ENCODE data around the gene PCBP3. TPM values are rescaled to one million over a fixed set of nuclear protein-coding genes. Genes with fewer than 3 reads are reported as not detected.

PCBP3 gene
- polyA plus RNA-seq, 1 donor from 2014 or later: 1.7 TPM

GRCh38 chr21:45918011-45918410 is 274.5 kb downstream of the PCBP3 start:
- TF ChIP-seq EP300 (conservative IDR thresholded peaks at IDR 0.05; ENCODE audit: poor library complexity, severe bottlenecking) (no peak), SMC3 (conservative IDR thresholded peaks at IDR 0.05; ENCODE audit: poor library complexity) (no peak), MXI1 (conservative IDR thresholded peaks at IDR 0.05; ENCODE audit: poor library complexity, severe bottlenecking) (no peak), TAF1 (IDR thresholded peaks at IDR 0.05; ENCODE audit: low read depth) (no peak), POLR2AphosphoS5 (IDR thresholded peaks at IDR 0.05) (no peak), REST (IDR thresholded peaks at IDR 0.05; ENCODE audit: borderline replicate concordance) (no peak), CTCF (IDR thresholded peaks at IDR 0.05; ENCODE audit: poor library complexity, severe bottlenecking) (no peak), EZH2 (IDR thresholded peaks at IDR 0.05; ENCODE audit: borderline replicate concordance, insufficient read depth, low read length, poor library complexity, severe bottlenecking) (no peak), RAD21 (conservative IDR thresholded peaks at IDR 0.05) (no peak)
- Histone ChIP-seq H3K27me3 (ENCODE audit: insufficient read depth, low read depth, low read length) (no peaks in the 10 kb centered on the region), H3K4me3 (ENCODE audit: low read length) (no peak overlapping the region), H4K20me1 (ENCODE audit: insufficient read depth) (no peaks in the 10 kb centered on the region), H3K36me3 (ENCODE audit: insufficient read depth, low read length) (no peaks in the 10 kb centered on the region), H3K9ac (ENCODE audit: low read length) (no peak overlapping the region), H3K27ac (ENCODE audit: low read length) (no peak overlapping the region), H3K4me2 (ENCODE audit: low read length) (no peak overlapping the region), H2AFZ (ENCODE audit: low read depth, low read length) (no peak overlapping the region), H3F3A (ENCODE audit: insufficient read depth, low read length, poor library complexity, severe bottlenecking) (no peaks in the 10 kb centered on the region), H3K9me3 (ENCODE audit: low read length) (no peaks in the 10 kb centered on the region), H3K79me2 (replicated peaks; ENCODE audit: insufficient read depth, low read length) (no peaks in the 10 kb centered on the region), H3K9me2 (ENCODE audit: insufficient read depth, low read length) (no peaks in the 10 kb centered on the region)

- no peak overlapping the region for H3K27ac ChIP-seq (ENCODE audit: low read length)
- H3K4me3 ChIP-seq (ENCODE audit: low read length): no peak overlapping the region
- H3K9me2 ChIP-seq (ENCODE audit: insufficient read depth, low read length): no peaks in the 10 kb centered on the region
- no peak overlapping the region for H3K9ac ChIP-seq (ENCODE audit: low read length)
- H4K20me1 ChIP-seq (ENCODE audit: insufficient read depth): no peaks in the 10 kb centered on the region
- no peaks in the 10 kb centered on the region for H3K79me2 ChIP-seq (replicated peaks; ENCODE audit: insufficient read depth, low read length)
- no peak overlapping the region for H3K4me2 ChIP-seq (ENCODE audit: low read length)
- H3K36me3 ChIP-seq (ENCODE audit: insufficient read depth, low read length): no peaks in the 10 kb centered on the region
- TF ChIP-seq REST (IDR thresholded peaks at IDR 0.05; ENCODE audit: borderline replicate concordance) (no peak), CTCF (IDR thresholded peaks at IDR 0.05; ENCODE audit: poor library complexity, severe bottlenecking) (no peak), MXI1 (conservative IDR thresholded peaks at IDR 0.05; ENCODE audit: poor library complexity, severe bottlenecking) (no peak), EP300 (conservative IDR thresholded peaks at IDR 0.05; ENCODE audit: poor library complexity, severe bottlenecking) (no peak), POLR2AphosphoS5 (IDR thresholded peaks at IDR 0.05) (no peak), SMC3 (conservative IDR thresholded peaks at IDR 0.05; ENCODE audit: poor library complexity) (no peak), TAF1 (IDR thresholded peaks at IDR 0.05; ENCODE audit: low read depth) (no peak), RAD21 (conservative IDR thresholded peaks at IDR 0.05) (no peak), EZH2 (IDR thresholded peaks at IDR 0.05; ENCODE audit: borderline replicate concordance, insufficient read depth, low read length, poor library complexity, severe bottlenecking) (no peak)
- H3K27me3 ChIP-seq (ENCODE audit: insufficient read depth, low read depth, low read length): no peaks in the 10 kb centered on the region
- H3F3A ChIP-seq (ENCODE audit: insufficient read depth, low read length, poor library complexity, severe bottlenecking): no peaks in the 10 kb centered on the region
- H2AFZ ChIP-seq (ENCODE audit: low read depth, low read length): no peak overlapping the region
- H3K9me3 ChIP-seq (ENCODE audit: low read length): no peaks in the 10 kb centered on the region
Observed at GRCh38 chr21:45918835-45919447, 275.4 kb downstream of the PCBP3 start.

Measured in neural cell (in vitro differentiated cells).